CD4-positive, CD25-positive, alpha-beta regulatory T cell (primary cell): ENCODE results near the gene PTPN4. TPM values are rescaled to one million over a fixed set of nuclear protein-coding genes. Genes with fewer than 3 reads are reported as not detected.

ENCODE experiments used
- ATAC-seq, 2 donors: fragments of 150-1000 bp; cut with Tn5 transposase; one replicate each; pipeline ENCODE4 v1.10.0; 2021; ENCODE audit warnings: low read depth in 2 of 2, moderate number of reproducible peaks in 2 of 2, moderate library complexity in 1 of 2
- DNase-seq, 3 donors: peaks; one replicate each; pipeline versions ENCODE4 v3.0.0 to v3.0.0-alpha.2; 2012 to 2022; ENCODE audit warnings: mixed read lengths in 1 of 3
- H3K27ac ChIP-seq: one replicate; pipeline ENCODE4 v1.7.0; 2013; ENCODE audit warnings: mild to moderate bottlenecking, low read length; ENCODE audit not compliant: insufficient read depth, poor library complexity, severe bottlenecking
- H3K27me3 ChIP-seq: one replicate; pipeline ENCODE4 v1.7.0; 2013; ENCODE audit warnings: low read length; ENCODE audit not compliant: control insufficient read depth, insufficient read depth
- H3K36me3 ChIP-seq: one replicate; pipeline ENCODE4 v1.7.0; 2013; ENCODE audit warnings: mild to moderate bottlenecking, low read length, moderate library complexity; ENCODE audit not compliant: control insufficient read depth, insufficient read depth
- H3K4me1 ChIP-seq: 2 replicates; pipeline ENCODE4 v1.7.0; 2013; ENCODE audit warnings: mild to moderate bottlenecking, low read length; ENCODE audit not compliant: insufficient read depth, control insufficient read depth, poor library complexity, severe bottlenecking
- H3K4me3 ChIP-seq: one replicate; pipeline ENCODE4 v1.7.0; 2013; ENCODE audit warnings: low read depth, mild to moderate bottlenecking, low read length, moderate library complexity
- H3K9me3 ChIP-seq, 2 experiments: 1 replicate in 1 of 2; 2 replicates in 1 of 2; pipeline ENCODE4 v1.7.0; 2013; ENCODE audit warnings: low read length in 2 of 2, mild to moderate bottlenecking in 1 of 2, moderate library complexity in 1 of 2; ENCODE audit not compliant: control insufficient read depth in 2 of 2
- H3K27ac Mint-ChIP-seq, 3 donors: one replicate each; pipeline ENCODE4 v1.8.0; 2020 to 2022; ENCODE audit warnings: mild to moderate bottlenecking in 3 of 3, mixed read lengths in 3 of 3, moderate library complexity in 2 of 3
- H3K27me3 Mint-ChIP-seq: one replicate; pipeline ENCODE4 v1.8.0; 2022; ENCODE audit warnings: mild to moderate bottlenecking, mixed read lengths
- H3K36me3 Mint-ChIP-seq: one replicate; pipeline ENCODE4 v1.8.0; 2020; ENCODE audit warnings: mixed read lengths
- H3K4me1 Mint-ChIP-seq, 4 donors: one replicate each; pipeline ENCODE4 v1.8.0; 2020 to 2022; ENCODE audit warnings: mixed read lengths in 4 of 4, mild to moderate bottlenecking in 1 of 4
- H3K4me3 Mint-ChIP-seq, 4 donors: one replicate each; pipeline ENCODE4 v1.8.0; 2020 to 2022; ENCODE audit warnings: mild to moderate bottlenecking in 4 of 4, mixed read lengths in 4 of 4, moderate library complexity in 3 of 4
- H3K9me3 Mint-ChIP-seq, 7 donors: one replicate each; pipeline ENCODE4 v1.8.0; 2020 to 2022; ENCODE audit warnings: mixed read lengths in 7 of 7, mild to moderate bottlenecking in 3 of 7, moderate library complexity in 2 of 7
- polyA plus RNA-seq, 4 donors: library from polyadenylated mRNA; unstranded; fragments of 300-500 nt; fragmentation: Illumina TruSeq; gene quantifications; one replicate each; pipeline ENCODE4 v1.2.3, GENCODE V29; 2021
- total RNA-seq: library from RNA; stranded (reverse); gene quantifications from one replicate; pipeline ENCODE4 v1.2.3, GENCODE V29; 2022

PTPN4 gene
- total and polyA plus RNA-seq, 5 donors from 2014 or later = 75.2 to 115 (median 110) TPM

DNA sequence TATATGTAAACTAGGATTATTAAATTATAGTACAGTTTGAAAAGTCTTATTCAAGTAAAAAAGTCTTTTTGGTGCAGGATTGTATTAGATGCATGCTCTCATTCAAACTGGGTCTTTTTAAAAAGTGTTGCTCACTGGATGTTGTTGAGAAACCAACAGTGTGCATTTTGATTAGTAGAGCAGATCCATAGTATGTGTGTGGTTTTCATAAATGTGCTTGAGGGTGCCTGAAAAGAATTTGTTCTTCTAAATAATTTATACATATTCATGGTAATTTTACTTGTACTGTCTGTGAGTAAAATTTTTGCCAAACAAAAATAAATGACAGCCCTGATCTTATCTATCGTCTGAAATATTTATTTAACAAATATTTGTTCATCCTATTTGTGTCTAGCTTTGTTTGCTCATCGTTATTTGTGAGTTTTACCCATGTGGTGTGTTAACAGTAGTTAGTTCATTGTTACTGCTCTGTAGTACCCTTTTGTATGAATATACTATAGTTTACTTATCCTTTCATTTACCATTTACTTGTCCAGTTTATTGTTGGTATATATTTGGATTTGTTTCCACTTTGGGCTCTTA lies 50.4 kb downstream of the PTPN4 start:
- peaks cover 46% of the 10 kb centered on the region for H3K36me3 Mint-ChIP-seq
- no peak for ATAC-seq
- H3K27me3 Mint-ChIP-seq = no peaks in the 10 kb centered on the region
- Histone ChIP-seq H3K27me3 (no peaks in the 10 kb centered on the region), H3K4me3 (no peak overlapping the region), H3K36me3 (peaks cover 27% of the 10 kb centered on the region), H3K27ac (no peak overlapping the region), H3K9me3 (no peaks in the 10 kb centered on the region), H3K4me1 (no peaks in the 10 kb centered on the region)
- no peak overlapping the region for H3K4me3 Mint-ChIP-seq
- DNase-seq = no peak
- peak overlapping the region in 1 of 3 donors; percentile 48 for H3K27ac Mint-ChIP-seq
- peaks cover 29 to 55% (median 46%) of the 10 kb centered on the region in 4 donors for H3K4me1 Mint-ChIP-seq
- H3K9me3 Mint-ChIP-seq = peaks cover 0 to 2% (median 0%) of the 10 kb centered on the region in 7 donors

DNA sequence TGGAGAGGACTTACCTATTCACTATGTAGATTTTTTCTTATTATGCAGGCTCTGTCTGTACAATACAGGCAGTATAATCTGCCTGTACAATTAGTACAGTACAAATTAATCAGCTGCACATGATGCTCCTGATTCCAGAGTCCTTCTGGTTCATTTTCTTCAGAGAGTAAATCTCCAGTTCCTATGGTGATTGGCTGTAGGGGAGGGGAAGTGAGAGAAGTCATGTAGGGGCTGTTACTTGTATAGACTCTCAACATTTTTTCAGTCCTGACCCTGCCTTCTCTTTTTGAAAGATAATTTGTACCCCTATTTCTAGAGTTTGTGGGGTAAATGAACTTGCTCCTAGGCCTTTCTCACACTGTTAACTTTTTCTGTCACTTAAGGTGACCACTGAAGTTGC lies 54.5 kb downstream of the PTPN4 start:
- Histone ChIP-seq H3K4me3 (no peak overlapping the region), H3K27me3 (no peaks in the 10 kb centered on the region), H3K9me3 (peaks cover 0 to 3% of the 10 kb centered on the region in 2 experiments), H3K27ac (no peak overlapping the region), H3K4me1 (no peaks in the 10 kb centered on the region), H3K36me3 (peaks cover 44% of the 10 kb centered on the region)
- Mint-ChIP-seq H3K9me3 (peaks cover 0 to 9% (median 5%) of the 10 kb centered on the region in 7 donors), H3K4me1 (peaks cover 32 to 41% (median 37%) of the 10 kb centered on the region in 4 donors), H3K27ac (no peak overlapping the region), H3K36me3 (peaks cover 49% of the 10 kb centered on the region), H3K4me3 (no peak overlapping the region), H3K27me3 (no peaks in the 10 kb centered on the region)
- no peak for DNase-seq
- ATAC-seq = no peak

DNA sequence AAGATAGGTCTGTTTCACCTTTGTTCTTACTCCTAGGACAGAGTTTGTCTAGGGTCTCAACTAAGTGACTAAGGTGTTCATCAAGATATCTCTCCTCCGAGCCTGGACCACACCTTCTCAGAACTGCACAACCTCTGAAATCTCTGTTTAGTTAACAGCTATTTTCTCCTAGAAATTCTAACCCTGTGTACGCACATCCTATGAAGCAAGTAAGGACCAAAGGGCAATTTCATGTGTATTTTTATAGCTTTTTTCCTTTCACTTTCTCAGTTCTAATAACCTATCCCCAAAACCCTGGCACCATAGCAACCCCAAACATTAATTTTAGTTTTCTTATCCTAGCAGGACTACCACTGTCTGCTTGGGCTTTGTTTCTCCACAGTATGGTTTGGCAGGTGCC lies 59.1 kb downstream of the PTPN4 start:
- no peaks in the 10 kb centered on the region for H3K27me3 ChIP-seq
- H3K4me3 ChIP-seq = no peak overlapping the region
- H3K27ac ChIP-seq = no peak overlapping the region
- DNase-seq (no peak), ATAC-seq (no peak)
- H3K9me3 Mint-ChIP-seq = peaks cover 0 to 9% (median 5%) of the 10 kb centered on the region in 7 donors
- no peaks in the 10 kb centered on the region for H3K4me1 ChIP-seq
- no peaks in the 10 kb centered on the region for H3K27me3 Mint-ChIP-seq
- peaks cover 29% of the 10 kb centered on the region for H3K36me3 ChIP-seq
- peaks cover 0 to 3% of the 10 kb centered on the region in 2 experiments for H3K9me3 ChIP-seq
- H3K27ac Mint-ChIP-seq = peak overlapping the region; percentile 4 to 65 (median 50)
- peaks cover 46 to 59% (median 49%) of the 10 kb centered on the region in 4 donors for H3K4me1 Mint-ChIP-seq
- no peak overlapping the region for H3K4me3 Mint-ChIP-seq
- peaks cover 30% of the 10 kb centered on the region for H3K36me3 Mint-ChIP-seq

DNA sequence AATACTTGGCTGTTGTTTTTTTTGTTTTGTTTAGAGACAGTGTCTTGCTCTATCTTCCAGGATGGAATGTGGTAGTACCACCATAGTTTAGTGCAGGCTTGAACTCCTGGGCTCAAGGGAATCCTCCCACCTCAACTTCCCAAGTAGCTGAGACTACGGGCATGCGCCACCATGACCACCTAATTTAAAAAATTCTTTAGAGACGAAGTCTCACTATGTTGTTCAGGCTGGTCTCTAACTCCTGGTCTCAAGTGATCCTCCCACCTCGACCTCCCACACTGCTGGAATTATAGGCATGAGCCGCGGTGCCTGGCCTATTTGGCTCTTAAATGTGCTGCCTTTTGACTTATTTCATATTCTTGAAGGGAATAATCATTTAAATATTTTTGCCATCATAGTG lies 60.1 kb downstream of the PTPN4 start:
- Histone ChIP-seq H3K9me3 (peaks cover 0 to 3% of the 10 kb centered on the region in 2 experiments), H3K36me3 (peaks cover 24% of the 10 kb centered on the region), H3K27ac (no peak overlapping the region), H3K4me1 (no peaks in the 10 kb centered on the region), H3K4me3 (no peak overlapping the region), H3K27me3 (no peaks in the 10 kb centered on the region)
- H3K36me3 Mint-ChIP-seq = peaks cover 30% of the 10 kb centered on the region
- H3K27ac Mint-ChIP-seq = peak overlapping the region in 2 of 3 donors; percentile 3 to 11
- no peaks in the 10 kb centered on the region for H3K27me3 Mint-ChIP-seq
- H3K4me3 Mint-ChIP-seq = no peak overlapping the region
- peaks cover 0 to 9% (median 5%) of the 10 kb centered on the region in 7 donors for H3K9me3 Mint-ChIP-seq
- peaks cover 47 to 60% (median 50%) of the 10 kb centered on the region in 4 donors for H3K4me1 Mint-ChIP-seq
- no peak for DNase-seq
- ATAC-seq = no peak

DNA sequence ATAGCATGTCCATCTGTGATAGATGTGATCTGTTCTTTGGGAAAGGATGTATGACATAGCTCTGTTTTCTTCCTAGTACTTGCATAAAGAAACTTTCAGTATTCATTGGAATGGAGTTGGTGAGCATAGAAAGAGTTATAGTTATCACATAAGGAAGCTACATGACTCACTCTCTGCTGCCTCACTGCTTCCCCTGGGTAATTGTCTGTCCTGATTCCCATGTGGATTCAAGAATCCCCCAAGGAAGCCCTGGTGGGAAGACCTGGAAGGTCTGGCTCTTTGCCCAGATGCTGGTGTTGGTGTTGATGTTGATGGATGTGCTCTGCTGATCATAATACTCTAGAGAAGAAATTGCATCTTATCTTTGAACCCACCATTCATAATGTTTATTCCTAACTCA lies 60.6 kb downstream of the PTPN4 start:
- Mint-ChIP-seq H3K36me3 (peaks cover 30% of the 10 kb centered on the region), H3K27ac (peak overlapping the region in 1 of 3 donors; percentile 11), H3K9me3 (peaks cover 0 to 9% (median 5%) of the 10 kb centered on the region in 7 donors), H3K27me3 (no peaks in the 10 kb centered on the region), H3K4me1 (peaks cover 43 to 58% (median 46%) of the 10 kb centered on the region in 4 donors), H3K4me3 (no peak overlapping the region)
- H3K4me3 ChIP-seq = no peak overlapping the region
- peaks cover 24% of the 10 kb centered on the region for H3K36me3 ChIP-seq
- no peak overlapping the region for H3K27ac ChIP-seq
- ATAC-seq (no peak), DNase-seq (no peak)
- H3K4me1 ChIP-seq = no peaks in the 10 kb centered on the region
- H3K27me3 ChIP-seq = no peaks in the 10 kb centered on the region
- H3K9me3 ChIP-seq = peaks cover 0 to 3% of the 10 kb centered on the region in 2 experiments

DNA sequence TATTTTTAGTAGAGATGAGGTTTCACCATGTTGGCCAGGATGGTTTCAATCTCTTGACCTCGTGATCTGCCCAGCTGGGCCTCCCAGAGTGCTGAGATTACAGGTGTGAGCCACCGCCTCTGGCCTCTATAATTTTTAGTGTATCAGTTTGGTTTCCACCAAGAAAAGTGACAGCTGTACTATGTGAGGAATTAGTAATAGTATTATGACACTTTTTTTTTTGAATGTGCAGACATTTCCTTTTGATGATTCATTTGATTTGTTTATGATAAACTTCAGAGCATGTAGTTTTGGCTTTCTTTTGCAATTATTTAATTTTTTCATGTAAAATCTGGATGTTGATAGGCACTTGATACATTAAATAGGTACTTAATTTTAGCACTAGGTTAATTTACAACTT lies 61.5 kb downstream of the PTPN4 start:
- no peak overlapping the region for H3K4me3 Mint-ChIP-seq
- ATAC-seq (peak in 1 of 2 donors; percentile 31), DNase-seq (no peak)
- no peak overlapping the region for H3K4me3 ChIP-seq
- H3K36me3 Mint-ChIP-seq = peaks cover 30% of the 10 kb centered on the region
- H3K9me3 ChIP-seq = peaks cover 0 to 3% of the 10 kb centered on the region in 2 experiments
- H3K27me3 ChIP-seq = no peaks in the 10 kb centered on the region
- peaks cover 0 to 9% (median 5%) of the 10 kb centered on the region in 7 donors for H3K9me3 Mint-ChIP-seq
- H3K27ac Mint-ChIP-seq = peak overlapping the region in 2 of 3 donors; percentile 42 to 57
- peaks cover 24% of the 10 kb centered on the region for H3K36me3 ChIP-seq
- H3K4me1 ChIP-seq = peaks cover 6% of the 10 kb centered on the region
- H3K27me3 Mint-ChIP-seq = no peaks in the 10 kb centered on the region
- H3K4me1 Mint-ChIP-seq = peaks cover 45 to 64% (median 48%) of the 10 kb centered on the region in 4 donors
- H3K27ac ChIP-seq = no peak overlapping the region

DNA sequence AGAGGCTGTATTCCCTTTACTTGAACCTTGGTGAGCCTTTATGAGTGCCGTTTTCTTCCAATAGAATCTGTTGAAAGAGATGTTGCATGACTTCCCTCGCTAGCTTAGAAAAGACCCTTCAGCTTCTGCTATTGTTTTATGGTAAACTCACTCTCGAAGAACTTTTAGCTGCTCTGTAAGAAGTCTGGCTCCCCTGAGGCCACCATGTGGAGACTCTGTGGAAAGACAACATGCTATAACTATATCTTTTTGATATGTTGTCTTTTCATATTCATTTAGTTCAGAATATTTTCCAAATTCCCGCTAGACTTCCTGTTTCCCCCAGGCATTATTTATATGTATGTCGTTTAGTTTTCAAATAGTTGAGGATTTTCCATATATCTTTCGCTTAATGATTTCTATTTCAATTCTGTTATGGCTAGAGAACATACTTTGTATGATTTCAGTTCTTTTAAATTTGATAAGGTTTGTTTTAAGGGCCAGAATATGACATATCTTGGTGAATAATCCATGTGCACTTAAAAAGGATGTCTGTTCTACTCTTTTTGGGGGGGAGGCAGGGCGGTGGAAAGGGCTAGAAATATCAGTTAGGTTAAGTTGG lies 64.1 kb downstream of the PTPN4 start:
- peak overlapping the region; percentile 3 to 81 (median 8) for H3K27ac Mint-ChIP-seq
- peaks cover 0 to 3% (median 0%) of the 10 kb centered on the region in 7 donors for H3K9me3 Mint-ChIP-seq
- H3K4me3 Mint-ChIP-seq = peak overlapping the region in 1 of 4 donors; percentile 5
- peak; percentile 63 to 68 for ATAC-seq
- peaks cover 12% of the 10 kb centered on the region for H3K4me1 ChIP-seq
- H3K4me1 Mint-ChIP-seq = peaks cover 39 to 74% (median 44%) of the 10 kb centered on the region in 4 donors
- no peak overlapping the region for H3K27ac ChIP-seq
- peaks cover 11% of the 10 kb centered on the region for H3K36me3 Mint-ChIP-seq
- DNase-seq = peak in 2 of 3 donors; percentile 38 to 48
- H3K4me3 ChIP-seq = no peak overlapping the region
- no peaks in the 10 kb centered on the region for H3K27me3 ChIP-seq
- no peaks in the 10 kb centered on the region for H3K27me3 Mint-ChIP-seq
- H3K9me3 ChIP-seq = no peaks in the 10 kb centered on the region
- H3K36me3 ChIP-seq = peaks cover 10% of the 10 kb centered on the region
